Measurements from ENCODE around the gene CBLC. TPM values are rescaled to one million over a fixed set of nuclear protein-coding genes. Genes with fewer than 3 reads are reported as not detected.

The CBLC gene
- total RNA-seq, 6 experiments from 2014 or later = not detected

- H3K4me3 Mint-ChIP-seq = no peak overlapping the region
- peaks cover 49% of the 10 kb centered on the region for H3K4me1 Mint-ChIP-seq (ENCODE audit: low read depth)
- TF ChIP-seq CTCF (IDR thresholded peaks at IDR 0.05) = no peak
- no peaks in the 10 kb centered on the region for H3K36me3 Mint-ChIP-seq (ENCODE audit: low read depth)
- H3K27me3 Mint-ChIP-seq (ENCODE audit: insufficient read depth) = peaks cover 5% of the 10 kb centered on the region
- DNase-seq = no peak
- H3K27ac Mint-ChIP-seq = no peak overlapping the region
- no peaks in the 10 kb centered on the region for H3K9me3 Mint-ChIP-seq
Observed at GRCh38 chr19:44738603-44739558, 38.8 kb upstream of the CBLC start.

- Mint-ChIP-seq H3K27ac (peak overlapping the region; percentile 41; the same call in 1 of the 2 replicates), H3K4me3 (no peak overlapping the region), H3K4me1 (ENCODE audit: low read depth) (peaks cover 51% of the 10 kb centered on the region), H3K9me3 (no peaks in the 10 kb centered on the region), H3K36me3 (ENCODE audit: low read depth) (no peaks in the 10 kb centered on the region), H3K27me3 (ENCODE audit: insufficient read depth) (no peaks in the 10 kb centered on the region; the same call in 1 of the 2 replicates)
- no peak for DNase-seq
- peak; percentile 34; the same call in 1 of the 2 replicates for TF ChIP-seq CTCF (IDR thresholded peaks at IDR 0.05)
Observed at GRCh38 chr19:44740351-44740824, 37.3 kb upstream of the CBLC start.

- H3K4me3 Mint-ChIP-seq = no peak overlapping the region
- H3K36me3 Mint-ChIP-seq (ENCODE audit: low read depth) = no peaks in the 10 kb centered on the region
- DNase-seq = no peak
- H3K27me3 Mint-ChIP-seq (ENCODE audit: insufficient read depth) = no peaks in the 10 kb centered on the region; the same call in 1 of the 2 replicates
- no peaks in the 10 kb centered on the region for H3K9me3 Mint-ChIP-seq
- H3K4me1 Mint-ChIP-seq (ENCODE audit: low read depth) = peaks cover 60% of the 10 kb centered on the region
- H3K27ac Mint-ChIP-seq = peak overlapping the region; percentile 95
- TF ChIP-seq CTCF (IDR thresholded peaks at IDR 0.05) = no peak
Observed at GRCh38 chr19:44741258-44741731, 36.4 kb upstream of the CBLC start.

- peak overlapping the region; percentile 77 for H3K4me3 Mint-ChIP-seq
- no peak for TF ChIP-seq CTCF (IDR thresholded peaks at IDR 0.05)
Observed at GRCh38 chr19:44741841-44742329, 35.8 kb upstream of the CBLC start.

GRCh38 chr19:44742330-44743061 is 35.2 kb upstream of the CBLC start:
- TF ChIP-seq CTCF (IDR thresholded peaks at IDR 0.05) = no peak
- Mint-ChIP-seq H3K4me1 (ENCODE audit: low read depth) (peaks cover 68% of the 10 kb centered on the region), H3K27ac (peak overlapping the region; percentile 95), H3K9me3 (no peaks in the 10 kb centered on the region), H3K4me3 (peak overlapping the region; percentile 77), H3K36me3 (ENCODE audit: low read depth) (no peaks in the 10 kb centered on the region), H3K27me3 (ENCODE audit: insufficient read depth) (no peaks in the 10 kb centered on the region; the same call in 1 of the 2 replicates)
- DNase-seq = peak; percentile 47

More at GRCh38 chr19:44741841-44742329, 35.8 kb upstream of the CBLC start:
- H3K4me1 Mint-ChIP-seq (ENCODE audit: low read depth) = peaks cover 66% of the 10 kb centered on the region
- H3K9me3 Mint-ChIP-seq = no peaks in the 10 kb centered on the region
- peak; percentile 99 for DNase-seq
- H3K27me3 Mint-ChIP-seq (ENCODE audit: insufficient read depth) = no peaks in the 10 kb centered on the region; the same call in 1 of the 2 replicates
- no peaks in the 10 kb centered on the region for H3K36me3 Mint-ChIP-seq (ENCODE audit: low read depth)
- H3K27ac Mint-ChIP-seq = peak overlapping the region; percentile 95

Measured in HFFc6 (cell line).